ENCODE measurements around the gene HDAC7. TPM values are rescaled to one million over a fixed set of nuclear protein-coding genes. Genes with fewer than 3 reads are reported as not detected.

The HDAC7 gene
- total and polyA plus RNA-seq, 2 donors (not counting 1 experiment from before 2014, with no cell fraction given): 28.1 to 31.6 TPM

- Histone ChIP-seq H3K79me2 (ENCODE audit: control insufficient read depth, insufficient read depth, low read length) (peaks cover 26% of the 10 kb centered on the region), H3K4me1 (ENCODE audit: control insufficient read depth, extremely low read depth, insufficient read depth, low read length) (peaks cover 26% of the 10 kb centered on the region), H3K36me3 (ENCODE audit: control insufficient read depth, insufficient read depth, low read length) (peaks cover 3% of the 10 kb centered on the region), H4K20me1 (ENCODE audit: control insufficient read depth, extremely low read depth, insufficient read depth, low read length) (no peaks in the 10 kb centered on the region), H3K9ac (ENCODE audit: insufficient read depth, low read length) (no peak overlapping the region), H3K27ac (ENCODE audit: insufficient read depth, low read length) (no peak overlapping the region), H3K9me3 (ENCODE audit: control insufficient read depth, insufficient read depth, low read depth, low read length) (no peaks in the 10 kb centered on the region), H3K27me3 (ENCODE audit: control insufficient read depth, insufficient read depth, low read length) (no peaks in the 10 kb centered on the region), H3K4me2 (ENCODE audit: extremely low read depth, insufficient read depth, low read length) (no peak overlapping the region), H3K4me3 (replicated peaks in 1 of 4; ENCODE audit: control extremely low read depth in 1 of 4, insufficient read depth in 1 of 4, low read depth in 3 of 4, low read length in 4 of 4) (no peak overlapping the region), H2AFZ (ENCODE audit: low read length) (no peak overlapping the region)
- TF ChIP-seq EZH2 (IDR thresholded peaks at IDR 0.05; ENCODE audit: low read length, missing control alignments): no peak
- TF ChIP-seq CTCF (conservative IDR thresholded peaks at IDR 0.05 in 1 of 2, IDR thresholded peaks at IDR 0.05 in 1 of 2; ENCODE audit: low read depth in 1 of 2, low read length in 2 of 2): no peak
- no peak for DNase-seq (ENCODE audit: low read depth in 2 of 2)
These were observed 2.7 kb upstream of the HDAC7 start for GRCh38 chr12:47822401-47822800.

- H3K79me2 ChIP-seq (ENCODE audit: control insufficient read depth, insufficient read depth, low read length): peaks cover 37% of the 10 kb centered on the region
- H3K27ac ChIP-seq (ENCODE audit: insufficient read depth, low read length): peak overlapping the region; percentile 88
- peaks cover 3% of the 10 kb centered on the region for H3K36me3 ChIP-seq (ENCODE audit: control insufficient read depth, insufficient read depth, low read length)
- H3K4me2 ChIP-seq (ENCODE audit: extremely low read depth, insufficient read depth, low read length): peak overlapping the region; percentile 18
- peak in 1 of 2 donors; percentile 48 for DNase-seq (ENCODE audit: low read depth in 2 of 2)
- H3K9me3 ChIP-seq (ENCODE audit: control insufficient read depth, insufficient read depth, low read depth, low read length): no peaks in the 10 kb centered on the region
- TF ChIP-seq EZH2 (IDR thresholded peaks at IDR 0.05; ENCODE audit: low read length, missing control alignments) (no peak), CTCF (conservative IDR thresholded peaks at IDR 0.05 in 1 of 2, IDR thresholded peaks at IDR 0.05 in 1 of 2; ENCODE audit: low read depth in 1 of 2, low read length in 2 of 2) (no peak)
- H4K20me1 ChIP-seq (ENCODE audit: control insufficient read depth, extremely low read depth, insufficient read depth, low read length): no peaks in the 10 kb centered on the region
- no peak overlapping the region for H3K9ac ChIP-seq (ENCODE audit: insufficient read depth, low read length)
- peaks cover 30% of the 10 kb centered on the region for H3K4me1 ChIP-seq (ENCODE audit: control insufficient read depth, extremely low read depth, insufficient read depth, low read length)
- peak overlapping the region; percentile 29 for H2AFZ ChIP-seq (ENCODE audit: low read length)
- H3K4me3 ChIP-seq (replicated peaks in 1 of 4; ENCODE audit: control extremely low read depth in 1 of 4, insufficient read depth in 1 of 4, low read depth in 3 of 4, low read length in 4 of 4): peak overlapping the region in 2 of 4 experiments; percentile 6 to 91
- H3K27me3 ChIP-seq (ENCODE audit: control insufficient read depth, insufficient read depth, low read length): no peaks in the 10 kb centered on the region
These were observed 1.6 kb upstream of the HDAC7 start for GRCh38 chr12:47821346-47821706.

- DNase-seq (ENCODE audit: low read depth in 2 of 2): peak; percentile 95 to 97
- H3K36me3 ChIP-seq (ENCODE audit: control insufficient read depth, insufficient read depth, low read length): peaks cover 3% of the 10 kb centered on the region
- no peaks in the 10 kb centered on the region for H3K9me3 ChIP-seq (ENCODE audit: control insufficient read depth, insufficient read depth, low read depth, low read length)
- H2AFZ ChIP-seq (ENCODE audit: low read length): peak overlapping the region; percentile 29
- H3K27me3 ChIP-seq (ENCODE audit: control insufficient read depth, insufficient read depth, low read length): no peaks in the 10 kb centered on the region
- H3K4me3 ChIP-seq (replicated peaks in 1 of 4; ENCODE audit: control extremely low read depth in 1 of 4, insufficient read depth in 1 of 4, low read depth in 3 of 4, low read length in 4 of 4): peak overlapping the region; percentile 87 to 91 (median 90)
- peaks cover 42% of the 10 kb centered on the region for H3K79me2 ChIP-seq (ENCODE audit: control insufficient read depth, insufficient read depth, low read length)
- peak overlapping the region; percentile 87 for H3K9ac ChIP-seq (ENCODE audit: insufficient read depth, low read length)
- TF ChIP-seq CTCF (conservative IDR thresholded peaks at IDR 0.05 in 1 of 2, IDR thresholded peaks at IDR 0.05 in 1 of 2; ENCODE audit: low read depth in 1 of 2, low read length in 2 of 2) (no peak), EZH2 (IDR thresholded peaks at IDR 0.05; ENCODE audit: low read length, missing control alignments) (no peak)
- H3K27ac ChIP-seq (ENCODE audit: insufficient read depth, low read length): peak overlapping the region; percentile 88
- H4K20me1 ChIP-seq (ENCODE audit: control insufficient read depth, extremely low read depth, insufficient read depth, low read length): no peaks in the 10 kb centered on the region
- peaks cover 34% of the 10 kb centered on the region for H3K4me1 ChIP-seq (ENCODE audit: control insufficient read depth, extremely low read depth, insufficient read depth, low read length)
- H3K4me2 ChIP-seq (ENCODE audit: extremely low read depth, insufficient read depth, low read length): peak overlapping the region; percentile 100
These were observed 1.1 kb upstream of the HDAC7 start for GRCh38 chr12:47820631-47821345.
